Natural killer cell (primary cell): ENCODE data around the gene LCN12. TPM values are rescaled to one million over a fixed set of nuclear protein-coding genes. Genes with fewer than 3 reads are reported as not detected.

Experiments used
- ATAC-seq, 3 donors: fragments of 150-1000 bp in 2 of 3; fragments of 200-7000 bp in 1 of 3; cut with Tn5 transposase; 1 replicate in 1 of 3; 2 replicates in 2 of 3; pipeline ENCODE4 v1.10.0; 2021; ENCODE audit warnings: mild to moderate bottlenecking in 2 of 3, moderate library complexity in 2 of 3
- DNase-seq, 2 donors: peaks; one replicate each; pipeline versions ENCODE4 v3.0.0 to v3.0.0-alpha.2; 2013 to 2021; ENCODE audit warnings: mixed read lengths in 1 of 2
- H3K27ac ChIP-seq: one replicate; pipeline ENCODE4 v1.5.1; 2013; ENCODE audit warnings: mild to moderate bottlenecking, low read length
- H3K27me3 ChIP-seq: one replicate; pipeline ENCODE4 v1.6.1; 2013; ENCODE audit warnings: low read length; ENCODE audit not compliant: control insufficient read depth, insufficient read depth
- H3K36me3 ChIP-seq: one replicate; pipeline ENCODE4 v1.6.1; 2013; ENCODE audit warnings: low read length; ENCODE audit not compliant: control insufficient read depth, insufficient read depth
- H3K4me1 ChIP-seq: one replicate; pipeline ENCODE4 v1.6.1; 2013; ENCODE audit warnings: low read length; ENCODE audit not compliant: control insufficient read depth, insufficient read depth
- H3K4me3 ChIP-seq: one replicate; pipeline ENCODE4 v1.5.1; 2013; ENCODE audit warnings: low read length
- H3K9me3 ChIP-seq: one replicate; pipeline ENCODE4 v1.6.1; 2013; ENCODE audit warnings: low read length; ENCODE audit not compliant: control insufficient read depth, insufficient read depth
- H3K27ac Mint-ChIP-seq, 2 donors: one replicate each; pipeline ENCODE4 v1.8.0; 2022; ENCODE audit warnings: mild to moderate bottlenecking in 2 of 2, mixed read lengths in 2 of 2, moderate library complexity in 1 of 2
- H3K27me3 Mint-ChIP-seq, 2 donors: one replicate each; pipeline ENCODE4 v1.8.0; 2022; ENCODE audit warnings: low read depth in 2 of 2, mixed read lengths in 2 of 2
- H3K36me3 Mint-ChIP-seq: one replicate; pipeline ENCODE4 v1.8.0; 2022; ENCODE audit warnings: mixed read lengths
- H3K4me1 Mint-ChIP-seq, 2 donors: one replicate each; pipeline ENCODE4 v1.8.0; 2022; ENCODE audit warnings: mixed read lengths in 2 of 2
- H3K4me3 Mint-ChIP-seq: one replicate; pipeline ENCODE4 v1.8.0; 2022; ENCODE audit warnings: mild to moderate bottlenecking, moderate library complexity, mixed read lengths
- H3K9me3 Mint-ChIP-seq, 2 donors: one replicate each; pipeline ENCODE4 v1.8.0; 2022; ENCODE audit warnings: mixed read lengths in 2 of 2
- CTCF ChIP-seq: fragments of 200-600 bp; IDR thresholded peaks from one replicate; pipeline ENCODE4 v1.8.0; 2022; ENCODE audit warnings: antibody characterized with exemption
- WGBS: methylation state at CpG from one replicate; pipeline ENCODE4 v1.1.7; 2013; ENCODE audit warnings: missing lambda C conversion rate; ENCODE audit not compliant: insufficient coverage; 5-methylcytosine and 5-hydroxymethylcytosine counted together
- intact Hi-C: fragments of 100-400 bp; cut with micrococcal nuclease; formaldehyde crosslinking; loops from one replicate; pipeline ENCODE4 v1.14.2; 2022
- total RNA-seq, 4 donors: library from RNA; stranded (reverse); fragments of 120-200 nt in 1 of 4; gene quantifications; one replicate each; pipeline versions ENCODE4 v1.2.3 to v1.2.4, GENCODE V29; 2013 to 2022

Gene LCN12
- total RNA-seq, 3 donors from 2014 or later (not counting 1 experiment from before 2014, with no cell fraction given), result 9.2 to 11.3 (median 9.8) TPM

- Histone ChIP-seq H3K9me3 (no peaks in the 10 kb centered on the region), H3K36me3 (peaks cover 39% of the 10 kb centered on the region), H3K27me3 (no peaks in the 10 kb centered on the region), H3K27ac (no peak overlapping the region), H3K4me3 (no peak overlapping the region), H3K4me1 (peaks cover 40% of the 10 kb centered on the region)
- DNase-seq, result no peak
- Mint-ChIP-seq H3K9me3 (no peaks in the 10 kb centered on the region), H3K4me3 (peak overlapping the region; percentile 62), H3K27ac (no peak overlapping the region), H3K36me3 (no peaks in the 10 kb centered on the region), H3K4me1 (peaks cover 15 to 29% of the 10 kb centered on the region in 2 donors), H3K27me3 (no peaks in the 10 kb centered on the region)
- ATAC-seq, result no peak
- WGBS, result 96% methylated on average over 16 of the region's 16 CpGs
- no peak for TF ChIP-seq CTCF
- intact Hi-C loops, result loop anchor here (5.0 kb wide), 1 partner anchor 56 kb away; the partner anchor contains the start of gene TRAF2
Measured at GRCh38 chr9:136942881-136943230, 9.2 kb upstream of the LCN12 start.

GRCh38 chr9:136943291-136944211 lies 8.5 kb upstream of the LCN12 start:
- Mint-ChIP-seq H3K9me3 (no peaks in the 10 kb centered on the region), H3K36me3 (no peaks in the 10 kb centered on the region), H3K4me1 (peaks cover 15 to 34% of the 10 kb centered on the region in 2 donors), H3K27me3 (no peaks in the 10 kb centered on the region), H3K27ac (peak overlapping the region; percentile 21 to 45), H3K4me3 (peak overlapping the region; percentile 78)
- H3K36me3 ChIP-seq, result peaks cover 39% of the 10 kb centered on the region
- H3K27me3 ChIP-seq, result no peaks in the 10 kb centered on the region
- intact Hi-C loops, result loop anchor here (5.0 kb wide), 1 partner anchor 56 kb away; the partner anchor contains the start of gene TRAF2
- H3K27ac ChIP-seq, result peak overlapping the region; percentile 61
- WGBS, result 30% methylated on average over 61 of the region's 61 CpGs
- peaks cover 47% of the 10 kb centered on the region for H3K4me1 ChIP-seq
- DNase-seq (peak in 1 of 2 donors; percentile 59), ATAC-seq (peak; percentile 8 to 24 (median 20))
- H3K9me3 ChIP-seq, result no peaks in the 10 kb centered on the region
- TF ChIP-seq CTCF, result no peak
- H3K4me3 ChIP-seq, result peak overlapping the region; percentile 92

GRCh38 chr9:136944212-136944518 lies 7.9 kb upstream of the LCN12 start:
- peak in 1 of 2 donors; percentile 68 for DNase-seq
- Histone ChIP-seq H3K4me3 (peak overlapping the region; percentile 92), H3K27ac (peak overlapping the region; percentile 61), H3K9me3 (no peaks in the 10 kb centered on the region), H3K4me1 (peaks cover 53% of the 10 kb centered on the region), H3K27me3 (no peaks in the 10 kb centered on the region), H3K36me3 (peaks cover 37% of the 10 kb centered on the region)
- Mint-ChIP-seq H3K4me3 (peak overlapping the region; percentile 78), H3K27ac (peak overlapping the region; percentile 21 to 45), H3K4me1 (peaks cover 12 to 30% of the 10 kb centered on the region in 2 donors), H3K36me3 (no peaks in the 10 kb centered on the region), H3K9me3 (no peaks in the 10 kb centered on the region), H3K27me3 (no peaks in the 10 kb centered on the region)
- intact Hi-C loops, result loop anchor here (5.0 kb wide), 1 partner anchor 57 kb away; the partner anchor contains the start of gene TRAF2
- peak; percentile 49 to 60 (median 58) for ATAC-seq
- no peak for TF ChIP-seq CTCF
- under 1% methylated on average over 45 of the region's 45 CpGs for WGBS
